Measurements from ENCODE around the gene GPR152.
"Not testable (repeated sequence)": the region's sequence is repeated elsewhere in the genome, so short reads cannot be mapped to it uniquely, and the experiment has no call there.

The GPR152 gene

GRCh38 chr11:67489203-67489884 lies 36.8 kb upstream of the GPR152 start:
- no peak for DNase-seq

GRCh38 chr11:67486481-67487195 lies 34.1 kb upstream of the GPR152 start:
- peak; percentile 47 for DNase-seq

- peak; percentile 81 for DNase-seq
These were observed 33.4 kb upstream of the GPR152 start for GRCh38 chr11:67485873-67486361.

GRCh38 chr11:67484847-67485311 lies 32.4 kb upstream of the GPR152 start:
- DNase-seq: peak; percentile 71

GRCh38 chr11:67483831-67484665 lies 31.5 kb upstream of the GPR152 start:
- DNase-seq: peak; percentile 65

GRCh38 chr11:67482827-67483798 lies 30.6 kb upstream of the GPR152 start, which contains the start of gene AIP:
TSS of gene AIP (plus strand) at chr11:67483026. CDS start at chr11:67483159, 133 bp downstream.
- DNase-seq: peak; percentile 98

- no peak for DNase-seq
These were observed 29.8 kb upstream of the GPR152 start for GRCh38 chr11:67482275-67482826.

GRCh38 chr11:67477344-67478050 lies 25.0 kb upstream of the GPR152 start:
- not testable (repeated sequence) for DNase-seq

- DNase-seq: not testable (repeated sequence)
These were observed 24.2 kb upstream of the GPR152 start for GRCh38 chr11:67476692-67477091.

GRCh38 chr11:67472882-67473281 lies 20.4 kb upstream of the GPR152 start:
- no peak for DNase-seq

- no peak for DNase-seq
These were observed 17.9 kb upstream of the GPR152 start for GRCh38 chr11:67470337-67471002.

- no peak for DNase-seq
These were observed 16.9 kb upstream of the GPR152 start for GRCh38 chr11:67469508-67469811.

GRCh38 chr11:67468759-67469507 lies 16.4 kb upstream of the GPR152 start, which contains the start of gene TMEM134:
TSS of gene TMEM134 (minus strand) at chr11:67469251. CDS start at chr11:67469192, 59 bp downstream.
- peak; percentile 94 for DNase-seq

- DNase-seq: no peak
These were observed 15.9 kb upstream of the GPR152 start for GRCh38 chr11:67468456-67468758.

GRCh38 chr11:67468056-67468455 lies 15.5 kb upstream of the GPR152 start:
- DNase-seq: no peak

- DNase-seq: no peak
These were observed 14.6 kb upstream of the GPR152 start for GRCh38 chr11:67466962-67467771.

- DNase-seq: no peak
These were observed 13.8 kb upstream of the GPR152 start for GRCh38 chr11:67466367-67466766.

GRCh38 chr11:67465530-67465929 lies 13.0 kb upstream of the GPR152 start:
- not testable (repeated sequence) for DNase-seq

GRCh38 chr11:67465189-67465510 lies 12.6 kb upstream of the GPR152 start:
- no peak for DNase-seq

Data from CD4-positive, alpha-beta T cell treated with Interleukin-10 for 1 hour (primary cell).